NCI-H69 (cell line): Measurements from ENCODE around the gene GEMIN7.

Experiments used
- DNase-seq: peaks from one replicate; lab custom pipeline; 2025; lab: John Stamatoyannopoulos, UW

The GEMIN7 gene

GRCh38 chr19:45061965-45062364, 17.1 kb upstream of the GEMIN7 start:
- no peak for DNase-seq

GRCh38 chr19:45063851-45064801, 14.9 kb upstream of the GEMIN7 start:
- DNase-seq, result no peak

- DNase-seq, result no peak
Measured at GRCh38 chr19:45066921-45067661, 12.0 kb upstream of the GEMIN7 start.

GRCh38 chr19:45068041-45068440, 11.0 kb upstream of the GEMIN7 start:
- DNase-seq, result no peak

GRCh38 chr19:45069056-45069455, 10.0 kb upstream of the GEMIN7 start:
- DNase-seq, result no peak

GRCh38 chr19:45070214-45070613, 8.8 kb upstream of the GEMIN7 start:
- no peak for DNase-seq

- no peak for DNase-seq
Measured at GRCh38 chr19:45070861-45071544, 8.1 kb upstream of the GEMIN7 start.

- DNase-seq, result no peak
Measured at GRCh38 chr19:45071545-45071938, 7.5 kb upstream of the GEMIN7 start.

GRCh38 chr19:45071969-45072790, 6.9 kb upstream of the GEMIN7 start:
- no peak for DNase-seq

GRCh38 chr19:45074744-45075300, 4.2 kb upstream of the GEMIN7 start:
- DNase-seq, result no peak

GRCh38 chr19:45075301-45076028, 3.6 kb upstream of the GEMIN7 start:
- DNase-seq, result peak; percentile 83

GRCh38 chr19:45076029-45076850, 2.8 kb upstream of the GEMIN7 start, which contains the start of gene ZNF296:
TSS of gene ZNF296 (minus strand) at chr19:45076478. CDS start at chr19:45076373, 105 bp downstream.
- DNase-seq, result peak; percentile 95

GRCh38 chr19:45076851-45077730, 2.0 kb upstream of the GEMIN7 start:
- peak; percentile 32 for DNase-seq

GRCh38 chr19:45078390-45079062, 534 bp upstream of the GEMIN7 start:
- DNase-seq, result no peak

GRCh38 chr19:45079911-45080370, 881 bp downstream of the GEMIN7 start:
- no peak for DNase-seq

- DNase-seq, result no peak
Measured at GRCh38 chr19:45082170-45082569, 3.1 kb downstream of the GEMIN7 start.

GRCh38 chr19:45086480-45086879, 7.4 kb downstream of the GEMIN7 start:
- no peak for DNase-seq

GRCh38 chr19:45087531-45087930, 8.5 kb downstream of the GEMIN7 start:
- no peak for DNase-seq
